H1 (cell line): ENCODE results near the gene SMIM35. TPM values are rescaled to one million over a fixed set of nuclear protein-coding genes. Genes with fewer than 3 reads are reported as not detected.

ENCODE experiments used
- TEAD4 ChIP-seq: IDR thresholded peaks from 2 replicates; pipeline ENCODE4 v1.6.1; 2012; ENCODE audit warnings: low read depth, low read length, inconsistent platforms, mixed read lengths
- polyA plus RNA-seq, 7 experiments: library from polyadenylated mRNA; depleted of rRNA in 3 of 7; stranded (reverse) in 5 of 7; unstranded in 2 of 7; fragments of >200 nt in 5 of 7; fragments of 200-250 nt in 2 of 7; gene quantifications; 1 replicate in 5 of 7; 2 replicates in 1 of 7; 4 replicates in 1 of 7; pipeline versions ENCODE4 v1.2.1 to v1.2.3, GENCODE V29; 2011 to 2013; ENCODE audit warnings: missing spikeins in 2 of 7, mixed read lengths in 2 of 7
- total RNA-seq: library from RNA; stranded (reverse); fragmentation: NEBNext Ultra II Directional; extraction: Animal tissue kit (Norgen Biotek cat#: 25700); gene quantifications from 2 replicates; pipeline ENCODE4 v1.2.1, GENCODE V29; 2021

The SMIM35 gene
- total and polyA plus RNA-seq, 2 of the 8 experiments (the other 6 are each of a cell fraction or from before 2014, with no cell fraction given) = not detected

- no peak for TF ChIP-seq TEAD4
- TF ChIP-seq, all 59 proteins: peak for 0
Observed at GRCh38 chr11:117960406-117960805, 126.4 kb downstream of the SMIM35 start (continued).
